HTR-8/SVneo (cell line): ENCODE measurements around the gene AGRN.
"Not testable (repeated sequence)": the region's sequence is repeated elsewhere in the genome, so short reads cannot be mapped to it uniquely, and the experiment has no call there.

Source experiments
- DNase-seq: peaks from one replicate; pipeline ENCODE4 v3.0.0; 2011; ENCODE audit warnings: low spot score, mixed read lengths; ENCODE audit not compliant: insufficient read length
- FAIRE-seq: peaks from 2 replicates; lab custom pipeline; 2011; peaks lifted over from hg19 to GRCh38; lab: Jason Lieb, UNC

Gene AGRN

GRCh38 chr1:1085911-1086841 lies 66.3 kb downstream of the AGRN start:
- DNase-seq (no peak), FAIRE-seq (no peak)

- no peak for DNase-seq
- no peak for FAIRE-seq
Observed at GRCh38 chr1:1086911-1087341, 67.0 kb downstream of the AGRN start.

GRCh38 chr1:1087351-1088028 lies 67.6 kb downstream of the AGRN start:
- DNase-seq (no peak), FAIRE-seq (no peak)

- DNase-seq = no peak
- no peak for FAIRE-seq
Observed at GRCh38 chr1:1088029-1088800, 68.3 kb downstream of the AGRN start.

- no peak for DNase-seq
- no peak for FAIRE-seq
Observed at GRCh38 chr1:1088801-1089680, 69.1 kb downstream of the AGRN start.

- no peak for FAIRE-seq
Observed at GRCh38 chr1:1089731-1090423, 70.0 kb downstream of the AGRN start.

GRCh38 chr1:1090424-1091343 lies 70.8 kb downstream of the AGRN start:
- FAIRE-seq = no peak
- no peak for DNase-seq

More at GRCh38 chr1:1089731-1090423, 70.0 kb downstream of the AGRN start:
- no peak for DNase-seq

GRCh38 chr1:1091344-1092148 lies 71.6 kb downstream of the AGRN start:
- DNase-seq (no peak), FAIRE-seq (no peak)

GRCh38 chr1:1092149-1092855 lies 72.4 kb downstream of the AGRN start:
- FAIRE-seq = no peak
- no peak for DNase-seq

- FAIRE-seq (no peak), DNase-seq (no peak)
Observed at GRCh38 chr1:1092894-1093609, 73.1 kb downstream of the AGRN start.

- DNase-seq (no peak), FAIRE-seq (no peak)
Observed at GRCh38 chr1:1093610-1093943, 73.7 kb downstream of the AGRN start.

- FAIRE-seq (no peak), DNase-seq (no peak)
Observed at GRCh38 chr1:1094981-1095380, 75.1 kb downstream of the AGRN start.

GRCh38 chr1:1096136-1096535 lies 76.2 kb downstream of the AGRN start:
- not testable (repeated sequence) for FAIRE-seq, DNase-seq

GRCh38 chr1:1098681-1099421 lies 78.9 kb downstream of the AGRN start:
- DNase-seq = no peak
- FAIRE-seq = no peak

GRCh38 chr1:1099506-1100183 lies 79.7 kb downstream of the AGRN start:
- DNase-seq = no peak
- peak; percentile 44 for FAIRE-seq
